ENCODE data around the gene ANKRD23. TPM values are rescaled to one million over a fixed set of nuclear protein-coding genes. Genes with fewer than 3 reads are reported as not detected.

The ANKRD23 gene
- total and polyA plus RNA-seq, 2 of the 13 experiments (the other 11 are each of a cell fraction or from before 2014, with no cell fraction given), result 1.5 to 1.6 TPM

DNA sequence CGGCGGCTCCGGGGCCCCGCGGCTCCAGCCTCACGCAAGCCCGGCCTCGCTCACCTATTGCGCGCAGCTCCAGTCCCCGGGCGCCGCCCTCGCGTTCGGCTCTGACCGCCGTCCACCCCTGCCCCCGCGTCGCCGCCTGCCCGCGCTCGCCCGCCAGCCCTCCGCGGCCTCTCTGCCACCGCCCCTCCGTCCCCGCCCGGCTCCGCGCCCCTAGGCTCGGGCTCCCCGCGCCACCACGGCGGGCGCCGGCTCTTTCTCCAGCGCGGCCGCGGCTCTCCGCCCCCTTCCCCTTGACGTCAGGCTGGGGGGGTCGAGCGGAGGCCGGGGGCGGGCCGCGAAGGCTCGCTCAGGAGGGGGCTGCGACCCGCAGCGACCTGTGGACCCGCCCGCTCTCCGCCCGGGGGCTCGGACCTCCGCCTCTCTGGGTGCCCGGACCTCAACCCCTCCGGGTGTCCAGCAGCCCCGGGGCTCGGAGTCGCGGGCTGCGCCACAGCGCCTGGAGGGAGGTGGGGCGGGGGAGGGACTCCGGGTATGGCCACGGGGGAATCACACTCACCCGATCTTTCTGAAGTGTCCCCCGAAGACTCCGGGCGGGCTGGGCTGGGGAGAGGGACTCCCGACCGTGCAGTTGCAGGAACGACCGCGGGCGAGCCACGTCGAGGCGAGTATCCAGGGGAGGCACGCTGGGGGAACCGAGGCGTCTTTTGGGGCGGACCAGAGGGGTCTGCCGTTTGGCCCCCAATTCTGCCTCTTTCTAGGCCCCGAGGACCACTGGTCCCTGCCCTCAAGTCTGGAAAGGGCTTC is 26.2 kb upstream of the ANKRD23 start, which contains the start of gene SEMA4C (continued):
- peak; percentile 62; the same call in 1 of the 2 replicates for TF ChIP-seq ARID4A (CRISPR knock-in tag; IDR thresholded peaks at IDR 0.05; ENCODE audit: borderline replicate concordance)
- peak; percentile 84; the same call in 1 of the 2 replicates for TF ChIP-seq ARHGAP35 (CRISPR knock-in tag; IDR thresholded peaks at IDR 0.05; ENCODE audit: borderline replicate concordance)
- no peak for TF ChIP-seq SNAI1 (CRISPR knock-in tag; IDR thresholded peaks at IDR 0.05; ENCODE audit: borderline replicate concordance)
- TF ChIP-seq SIN3A (IDR thresholded peaks at IDR 0.05; ENCODE audit: borderline replicate concordance, low read depth, low read length), result peak; percentile 7; the same call in 1 of the 2 replicates
- TF ChIP-seq ZNF614 (CRISPR knock-in tag; IDR thresholded peaks at IDR 0.05; ENCODE audit: borderline replicate concordance), result 0 out of 2 replicates have a peak, but pooled peaks have one; percentile 5
- TF ChIP-seq HOXA5 (CRISPR knock-in tag; IDR thresholded peaks at IDR 0.05), result 0 out of 2 replicates have a peak, but pooled peaks have one; percentile 67
- no peak for TF ChIP-seq ZBTB33 (CRISPR knock-in tag; IDR thresholded peaks at IDR 0.05)
- TF ChIP-seq ZNF598 (CRISPR knock-in tag; IDR thresholded peaks at IDR 0.05; ENCODE audit: borderline replicate concordance), result 0 out of 2 replicates have a peak, but pooled peaks have one; percentile 36
- TF ChIP-seq, protein P1, sequence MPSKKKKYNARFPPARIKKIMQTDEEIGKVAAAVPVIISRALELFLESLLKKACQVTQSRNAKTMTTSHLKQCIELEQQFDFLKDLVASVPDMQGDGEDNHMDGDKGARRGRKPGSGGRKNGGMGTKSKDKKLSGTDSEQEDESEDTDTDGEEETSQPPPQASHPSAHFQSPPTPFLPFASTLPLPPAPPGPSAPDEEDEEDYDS (CRISPR knock-in tag; IDR thresholded peaks at IDR 0.05), result peak; percentile 52
- no peak for TF ChIP-seq FIP1L1 (IDR thresholded peaks at IDR 0.05; ENCODE audit: borderline replicate concordance, insufficient read depth, low read depth, low read length)
- no peak for TF ChIP-seq MZF1 (CRISPR knock-in tag; IDR thresholded peaks at IDR 0.05; ENCODE audit: borderline replicate concordance)
- TF ChIP-seq, protein P2, sequence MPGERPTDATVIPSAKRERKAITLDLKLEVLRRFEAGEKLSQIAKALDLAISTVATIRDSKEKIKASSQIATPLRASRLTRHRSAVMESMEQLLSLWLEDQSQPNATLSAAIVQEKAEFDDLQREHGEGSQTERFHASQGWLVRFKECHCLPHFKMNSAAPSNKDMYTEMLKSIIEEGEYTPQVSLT (CRISPR knock-in tag; IDR thresholded peaks at IDR 0.05; ENCODE audit: borderline replicate concordance, low read depth), result no peak
- TF ChIP-seq ZNF777 (CRISPR knock-in tag; IDR thresholded peaks at IDR 0.05), result peak; percentile 66
- no peak for TF ChIP-seq SOX6 (IDR thresholded peaks at IDR 0.05)
- TF ChIP-seq SOX6 (CRISPR knock-in tag; IDR thresholded peaks at IDR 0.05), result peak; percentile 47; the same call in 1 of the 2 replicates
- TF ChIP-seq ZNF547 (CRISPR knock-in tag; IDR thresholded peaks at IDR 0.05), result no peak
- peak; percentile 59; the same call in 1 of the 2 replicates for TF ChIP-seq SPEN (CRISPR knock-in tag; IDR thresholded peaks at IDR 0.05; ENCODE audit: low read depth)
- TF ChIP-seq ZSCAN25 (CRISPR knock-in tag; IDR thresholded peaks at IDR 0.05), result no peak; the same call in none of the 2 replicates
- TF ChIP-seq ZBTB7A (CRISPR knock-in tag; IDR thresholded peaks at IDR 0.05), result peak; percentile 81; the same call in 1 of the 2 replicates
- TF ChIP-seq ZKSCAN8 (CRISPR knock-in tag; IDR thresholded peaks at IDR 0.05; ENCODE audit: borderline replicate concordance), result no peak

Measured in HepG2 (cell line).